Hepatocyte (in vitro differentiated cells): ENCODE data around the gene TPX2. TPM values are rescaled to one million over a fixed set of nuclear protein-coding genes. Genes with fewer than 3 reads are reported as not detected.
A peak's percentile ranks its signal among the peaks of the same experiment; 100 is the strongest.

Experiments used
- DNase-seq: peaks from one replicate; pipeline ENCODE4 v3.0.0-alpha.2; 2016; ENCODE audit warnings: low spot score
- H2AFZ ChIP-seq: fragments of 200-600 bp; sonication (generic); 2 replicates; pipeline ENCODE4 v1.6.0; 2016; ENCODE audit warnings: antibody characterized with exemption, mild to moderate bottlenecking
- H3K27ac ChIP-seq: fragments of 200-600 bp; sonication (generic); 2 replicates; pipeline ENCODE4 v1.5.1; 2016; ENCODE audit warnings: mild to moderate bottlenecking
- H3K27me3 ChIP-seq: fragments of 200-600 bp; sonication (generic); 2 replicates; pipeline ENCODE4 v1.6.1; 2016
- H3K36me3 ChIP-seq: fragments of 200-600 bp; sonication (generic); replicated peaks from 2 replicates; pipeline ENCODE4 v1.5.1; 2016; ENCODE audit warnings: low read depth; ENCODE audit not compliant: insufficient read depth
- H3K4me1 ChIP-seq: fragments of 200-600 bp; sonication (generic); 2 replicates; pipeline ENCODE4 v1.5.1; 2016; ENCODE audit warnings: mild to moderate bottlenecking, moderate library complexity; ENCODE audit not compliant: insufficient read depth
- H3K4me2 ChIP-seq: fragments of 200-600 bp; sonication (generic); 2 replicates; pipeline ENCODE4 v1.6.0; 2016
- H3K4me3 ChIP-seq: fragments of 200-600 bp; sonication (generic); 2 replicates; pipeline ENCODE4 v1.5.1; 2016; ENCODE audit warnings: mild to moderate bottlenecking
- H3K79me2 ChIP-seq: fragments of 200-600 bp; sonication (generic); 2 replicates; pipeline ENCODE4 v1.6.0; 2017; ENCODE audit warnings: mild to moderate bottlenecking
- H3K9me2 ChIP-seq: fragments of 200-600 bp; sonication (generic); replicated peaks from 2 replicates; pipeline ENCODE4 v1.6.0; 2017; ENCODE audit warnings: mild to moderate bottlenecking; ENCODE audit not compliant: insufficient read depth
- H3K9me3 ChIP-seq: fragments of 200-600 bp; sonication (generic); 2 replicates; pipeline ENCODE4 v1.5.1; 2016; ENCODE audit warnings: low read depth, mild to moderate bottlenecking
- H4K20me1 ChIP-seq: fragments of 200-600 bp; sonication (generic); 2 replicates; pipeline ENCODE4 v1.6.0; 2016; ENCODE audit warnings: mild to moderate bottlenecking; ENCODE audit not compliant: insufficient read depth, poor library complexity, severe bottlenecking
- EZH2 ChIP-seq: fragments of 200-600 bp; sonication (generic); IDR thresholded peaks from 2 replicates; pipeline ENCODE4 v1.6.1; 2016; ENCODE audit warnings: antibody characterized with exemption, mild to moderate bottlenecking, borderline replicate concordance
- EZH2phosphoT487 ChIP-seq: fragments of 200-600 bp; sonication (generic); IDR thresholded peaks from one replicate; pipeline ENCODE4 v1.6.1; 2018; ENCODE audit warnings: antibody characterized with exemption, mild to moderate bottlenecking, low read depth, moderate library complexity; ENCODE audit not compliant: unreplicated experiment, severe bottlenecking
- WGBS: methylation state at CpG from one replicate; pipeline ENCODE4 v1.1.6; 2016; ENCODE audit warnings: low lambda C conversion rate; ENCODE audit errors: missing lambda C conversion rate; 5-methylcytosine and 5-hydroxymethylcytosine counted together
- polyA plus RNA-seq: library from polyadenylated mRNA; unstranded; fragments of >200 nt; fragmentation: Nextera tagmentation; extraction: Ambion mirVana; gene quantifications from 2 replicates; pipeline ENCODE4 v1.2.1, GENCODE V29; 2016
- total RNA-seq: library from RNA; depleted of rRNA; stranded (reverse); fragments of >200 nt; gene quantifications from 2 replicates; pipeline ENCODE4 v1.2.3, GENCODE V29; 2014
- TF ChIP-seq, protein P1 (sequence below): fragments of 200-600 bp; sonication (generic); IDR thresholded peaks from 2 replicates; pipeline ENCODE4 v1.5.1; 2016; ENCODE audit warnings: antibody characterized with exemption, mild to moderate bottlenecking; ENCODE audit not compliant: poor library complexity

TPX2 gene
- total and polyA plus RNA-seq, 2 experiments from 2014 or later = 16.3 to 23.9 TPM

- H4K20me1 ChIP-seq = no peaks in the 10 kb centered on the region
- no peaks in the 10 kb centered on the region for H3K9me3 ChIP-seq
- TF ChIP-seq, protein P1, sequence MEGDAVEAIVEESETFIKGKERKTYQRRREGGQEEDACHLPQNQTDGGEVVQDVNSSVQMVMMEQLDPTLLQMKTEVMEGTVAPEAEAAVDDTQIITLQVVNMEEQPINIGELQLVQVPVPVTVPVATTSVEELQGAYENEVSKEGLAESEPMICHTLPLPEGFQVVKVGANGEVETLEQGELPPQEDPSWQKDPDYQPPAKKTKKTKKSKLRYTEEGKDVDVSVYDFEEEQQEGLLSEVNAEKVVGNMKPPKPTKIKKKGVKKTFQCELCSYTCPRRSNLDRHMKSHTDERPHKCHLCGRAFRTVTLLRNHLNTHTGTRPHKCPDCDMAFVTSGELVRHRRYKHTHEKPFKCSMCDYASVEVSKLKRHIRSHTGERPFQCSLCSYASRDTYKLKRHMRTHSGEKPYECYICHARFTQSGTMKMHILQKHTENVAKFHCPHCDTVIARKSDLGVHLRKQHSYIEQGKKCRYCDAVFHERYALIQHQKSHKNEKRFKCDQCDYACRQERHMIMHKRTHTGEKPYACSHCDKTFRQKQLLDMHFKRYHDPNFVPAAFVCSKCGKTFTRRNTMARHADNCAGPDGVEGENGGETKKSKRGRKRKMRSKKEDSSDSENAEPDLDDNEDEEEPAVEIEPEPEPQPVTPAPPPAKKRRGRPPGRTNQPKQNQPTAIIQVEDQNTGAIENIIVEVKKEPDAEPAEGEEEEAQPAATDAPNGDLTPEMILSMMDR = no peak
- TF ChIP-seq EZH2 (no peak), EZH2phosphoT487 (no peak)
- peak overlapping the region; percentile 99 for H3K27ac ChIP-seq
- H3K4me1 ChIP-seq = peaks cover 63% of the 10 kb centered on the region
- no peak overlapping the region for H2AFZ ChIP-seq
- no peak overlapping the region for H3K4me2 ChIP-seq
- peaks cover 5% of the 10 kb centered on the region for H3K36me3 ChIP-seq
- peaks cover 91% of the 10 kb centered on the region for H3K79me2 ChIP-seq
- DNase-seq = no peak
- 96% methylated on average over 5 of the region's 5 CpGs for WGBS
- H3K4me3 ChIP-seq = no peak overlapping the region
- H3K9me2 ChIP-seq = no peaks in the 10 kb centered on the region
- H3K27me3 ChIP-seq = no peaks in the 10 kb centered on the region
These were observed 31.9 kb upstream of the TPX2 start for GRCh38 chr20:31707258-31707615.

- peaks cover 71% of the 10 kb centered on the region for H3K4me1 ChIP-seq
- no peak overlapping the region for H3K4me3 ChIP-seq
- H2AFZ ChIP-seq = no peak overlapping the region
- H3K27me3 ChIP-seq = no peaks in the 10 kb centered on the region
- WGBS = 72% methylated on average over 2 of the region's 2 CpGs
- H3K9me3 ChIP-seq = no peaks in the 10 kb centered on the region
- TF ChIP-seq, protein P1 = no peak
- TF ChIP-seq EZH2 (no peak), EZH2phosphoT487 (no peak)
- no peaks in the 10 kb centered on the region for H3K9me2 ChIP-seq
- no peak overlapping the region for H3K4me2 ChIP-seq
- H3K79me2 ChIP-seq = peaks cover 88% of the 10 kb centered on the region
- peaks cover 5% of the 10 kb centered on the region for H3K36me3 ChIP-seq
- DNase-seq = peak; percentile 64
- H3K27ac ChIP-seq = peak overlapping the region; percentile 99
- H4K20me1 ChIP-seq = no peaks in the 10 kb centered on the region
These were observed 30.9 kb upstream of the TPX2 start for GRCh38 chr20:31707994-31708735.

DNA sequence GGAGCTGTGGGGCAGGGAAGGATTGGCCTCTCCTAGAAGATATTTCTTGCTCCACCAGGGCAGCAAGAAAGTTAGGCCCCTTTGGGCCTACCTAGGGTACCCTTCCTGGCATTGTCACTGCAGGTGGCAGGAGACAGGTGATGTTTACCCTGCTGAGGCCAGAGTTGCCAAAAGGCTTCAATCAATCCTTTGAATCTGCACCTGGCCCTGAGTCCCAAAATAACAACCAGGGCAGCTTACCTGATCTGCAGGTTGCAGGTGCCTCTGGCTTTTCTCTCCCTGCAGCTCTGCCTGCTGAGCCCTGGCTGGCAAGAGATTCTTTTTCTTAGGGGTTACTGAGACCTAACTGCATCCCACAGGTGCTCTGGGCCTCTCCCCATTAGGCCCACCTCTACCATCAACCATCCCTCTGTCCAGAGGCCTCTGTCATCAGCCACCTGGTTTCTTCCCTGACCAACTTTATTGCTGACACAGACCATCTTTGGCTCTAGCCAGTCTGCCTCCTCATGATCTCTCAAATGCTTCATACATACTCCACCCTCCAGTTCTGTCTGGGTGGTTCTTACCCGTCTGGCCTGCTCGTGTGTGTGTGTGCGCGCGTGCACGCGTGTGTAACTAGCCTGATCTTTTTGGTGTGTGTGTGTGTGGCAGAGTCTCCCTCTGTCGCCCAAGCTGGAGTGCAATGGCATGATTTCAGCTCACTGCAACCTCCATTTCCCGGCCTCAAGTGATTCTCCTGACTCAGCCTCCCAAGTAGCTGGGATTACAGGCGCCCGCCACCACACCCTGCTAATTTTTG lies 30.2 kb upstream of the TPX2 start:
- Histone ChIP-seq H3K9me2 (no peaks in the 10 kb centered on the region), H3K27ac (peak overlapping the region; percentile 99), H2AFZ (no peak overlapping the region), H3K27me3 (no peaks in the 10 kb centered on the region), H3K4me1 (peaks cover 78% of the 10 kb centered on the region), H3K79me2 (peaks cover 88% of the 10 kb centered on the region), H3K4me2 (no peak overlapping the region), H3K36me3 (peaks cover 5% of the 10 kb centered on the region), H3K4me3 (no peak overlapping the region), H3K9me3 (no peaks in the 10 kb centered on the region), H4K20me1 (no peaks in the 10 kb centered on the region)
- TF ChIP-seq EZH2 = no peak
- TF ChIP-seq, protein P1 = no peak
- no peak for TF ChIP-seq EZH2phosphoT487
- WGBS = 92% methylated on average over 11 of the region's 11 CpGs
- peak; percentile 11 for DNase-seq
